Measurements from ENCODE around the gene TRIM32.

TRIM32 gene, protein sequence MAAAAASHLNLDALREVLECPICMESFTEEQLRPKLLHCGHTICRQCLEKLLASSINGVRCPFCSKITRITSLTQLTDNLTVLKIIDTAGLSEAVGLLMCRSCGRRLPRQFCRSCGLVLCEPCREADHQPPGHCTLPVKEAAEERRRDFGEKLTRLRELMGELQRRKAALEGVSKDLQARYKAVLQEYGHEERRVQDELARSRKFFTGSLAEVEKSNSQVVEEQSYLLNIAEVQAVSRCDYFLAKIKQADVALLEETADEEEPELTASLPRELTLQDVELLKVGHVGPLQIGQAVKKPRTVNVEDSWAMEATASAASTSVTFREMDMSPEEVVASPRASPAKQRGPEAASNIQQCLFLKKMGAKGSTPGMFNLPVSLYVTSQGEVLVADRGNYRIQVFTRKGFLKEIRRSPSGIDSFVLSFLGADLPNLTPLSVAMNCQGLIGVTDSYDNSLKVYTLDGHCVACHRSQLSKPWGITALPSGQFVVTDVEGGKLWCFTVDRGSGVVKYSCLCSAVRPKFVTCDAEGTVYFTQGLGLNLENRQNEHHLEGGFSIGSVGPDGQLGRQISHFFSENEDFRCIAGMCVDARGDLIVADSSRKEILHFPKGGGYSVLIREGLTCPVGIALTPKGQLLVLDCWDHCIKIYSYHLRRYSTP

GRCh38 chr9:116687074-116687753 is at the start of gene TRIM32:
Gene TRIM32, plus strand, starts transcription at chr9:116687305. Its CDS starts 10,438 bp downstream, at chr9:116697743.
- DNase-seq = peak; percentile 93

DNA sequence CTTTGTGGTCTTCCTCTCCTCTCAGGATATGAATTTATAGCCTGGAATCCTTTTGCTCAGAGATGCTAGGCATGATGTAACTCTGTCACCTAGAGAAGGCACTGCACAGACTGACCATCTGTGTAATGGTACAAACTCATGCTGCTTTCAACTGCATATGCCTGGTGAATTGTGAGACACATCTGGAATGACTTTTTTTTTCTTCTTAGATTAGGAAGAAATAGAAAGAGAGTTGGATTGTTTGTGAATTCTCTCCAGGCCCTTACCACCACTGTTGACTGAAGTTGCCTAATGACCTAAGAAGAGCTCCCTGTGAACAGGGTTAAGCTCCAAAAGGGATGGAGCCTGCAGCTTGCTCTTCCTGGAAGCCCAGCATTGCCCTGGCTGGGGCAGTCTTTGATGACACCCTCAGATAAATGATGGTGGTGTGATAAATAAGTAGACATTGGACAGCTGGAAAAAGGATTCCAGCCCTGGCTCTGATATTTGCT is 47.8 kb upstream of the TRIM32 start:
- DNase-seq = no peak

DNA sequence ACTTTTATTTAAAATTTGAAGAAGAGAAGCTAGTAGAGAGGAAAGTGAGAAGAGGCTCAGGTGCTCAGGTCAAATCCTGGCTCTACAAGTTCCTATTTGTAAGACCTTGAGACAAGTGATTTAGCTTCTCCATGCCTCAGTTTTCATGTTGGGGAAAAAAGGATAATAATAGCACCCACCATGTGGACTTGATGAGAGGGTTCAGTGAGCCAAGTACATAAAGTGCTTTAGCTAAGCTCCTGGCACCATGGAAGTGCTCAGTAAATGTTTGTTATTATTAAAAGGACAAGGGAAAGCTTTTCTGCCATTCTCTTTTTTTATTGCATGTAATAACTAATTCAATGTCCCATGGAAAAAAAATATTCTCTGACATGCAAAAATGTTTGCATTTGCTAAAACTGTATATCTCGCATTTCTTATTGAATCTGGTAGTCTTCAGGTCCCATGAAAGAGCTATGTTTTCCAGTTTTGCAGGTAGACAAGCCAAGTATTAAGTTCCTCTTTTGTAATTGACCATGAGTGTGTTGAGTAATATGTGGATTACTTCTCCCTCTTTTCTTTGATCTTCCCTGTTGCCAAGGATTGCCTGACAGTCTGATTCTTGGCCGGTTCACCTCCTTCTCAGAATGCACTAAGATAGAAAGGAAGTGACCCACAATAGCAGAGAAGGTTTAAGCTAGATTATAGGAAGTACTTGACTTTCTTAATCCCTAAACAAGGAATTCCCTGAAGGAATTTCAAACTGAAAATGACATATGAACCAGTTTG is 45.6 kb upstream of the TRIM32 start:
- no peak for DNase-seq

DNA sequence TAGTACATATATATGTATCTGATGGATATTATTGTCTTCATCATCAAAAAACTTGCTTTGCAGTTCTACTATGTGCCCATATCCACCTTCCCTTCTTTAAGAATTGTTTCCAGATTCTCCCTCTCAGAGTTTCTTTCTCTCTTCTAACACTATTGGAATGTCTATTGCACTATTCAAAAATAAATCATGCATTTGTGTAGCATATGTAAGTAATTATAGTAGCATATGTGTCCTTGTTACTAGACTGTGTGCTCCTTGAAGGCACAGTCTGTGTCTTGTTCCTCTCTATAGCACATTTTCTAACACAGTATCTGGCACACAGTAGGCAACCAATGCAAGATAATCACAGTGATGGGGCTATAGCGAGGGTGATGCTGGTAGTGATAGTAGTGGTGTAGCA is 43.4 kb upstream of the TRIM32 start:
- no peak for DNase-seq

GRCh38 chr9:116644091-116644688 is 42.9 kb upstream of the TRIM32 start:
- DNase-seq = no peak

GRCh38 chr9:116646661-116647514 is 40.2 kb upstream of the TRIM32 start:
- DNase-seq = no peak

DNA sequence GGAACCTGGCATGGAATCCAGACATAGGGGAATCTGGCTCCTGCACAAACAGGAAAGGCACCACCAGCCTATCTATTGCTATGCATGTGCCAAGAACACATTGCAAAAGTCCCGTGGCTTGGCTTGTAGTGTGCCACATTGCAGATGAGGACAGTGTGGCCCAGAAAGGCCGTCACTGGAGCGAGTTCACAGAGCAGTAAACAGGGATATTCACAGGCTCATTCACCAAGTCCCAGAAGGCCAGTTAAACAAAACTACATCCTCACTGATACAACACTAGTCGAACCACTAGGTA is 39.6 kb upstream of the TRIM32 start:
- DNase-seq = no peak

DNA sequence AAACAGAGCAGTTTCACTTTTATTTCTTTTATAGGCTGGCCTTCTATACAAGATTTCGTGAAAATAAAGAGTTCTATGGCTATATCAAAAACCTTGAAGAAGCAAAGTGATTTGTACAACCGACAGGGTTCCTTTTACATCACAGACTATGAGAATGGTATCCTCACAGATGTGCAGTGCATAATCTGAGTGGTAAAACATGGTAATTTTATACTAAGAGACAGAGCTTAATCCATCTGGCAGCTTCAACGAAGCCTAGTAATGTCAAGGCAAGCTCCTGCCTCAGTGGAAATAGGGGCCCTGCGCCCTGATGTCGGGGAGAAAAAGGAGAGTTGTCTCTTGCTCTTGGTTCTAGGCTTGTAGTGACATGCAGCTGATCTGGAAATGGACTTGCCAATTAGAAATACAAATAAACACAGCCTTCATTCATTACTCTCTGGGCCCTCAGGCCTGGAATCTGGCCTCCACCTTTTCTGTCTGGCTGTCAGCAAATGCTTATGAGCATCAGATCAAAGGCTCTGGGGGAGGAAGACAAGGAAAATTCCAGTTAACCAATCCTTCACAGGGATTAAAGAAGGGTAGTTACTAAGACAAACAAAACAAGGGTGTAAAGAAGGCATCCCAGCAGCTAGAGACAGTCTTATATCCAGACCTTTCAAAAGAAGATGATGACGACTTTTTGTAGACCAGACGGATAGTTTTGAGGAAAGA is 33.6 kb upstream of the TRIM32 start:
- no peak for DNase-seq

DNA sequence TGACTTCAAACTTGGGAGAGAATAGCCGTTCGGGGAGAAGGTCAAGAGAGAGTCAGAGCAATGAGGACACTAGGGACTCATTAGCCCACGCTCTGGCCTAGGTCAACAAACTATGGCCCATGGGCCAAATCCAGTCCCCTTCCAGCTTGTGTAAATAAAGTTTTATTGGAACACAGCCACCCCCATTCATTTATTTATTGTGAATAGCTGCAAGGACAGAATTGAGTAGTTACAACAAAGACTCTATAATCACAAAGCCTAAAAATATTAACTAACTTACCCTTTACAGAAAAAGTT is 33.1 kb upstream of the TRIM32 start:
- DNase-seq = no peak

- no peak for DNase-seq
Observed at GRCh38 chr9:116656501-116656971, 30.6 kb upstream of the TRIM32 start.

GRCh38 chr9:116656977-116657376 is 30.1 kb upstream of the TRIM32 start:
- no peak for DNase-seq

DNA sequence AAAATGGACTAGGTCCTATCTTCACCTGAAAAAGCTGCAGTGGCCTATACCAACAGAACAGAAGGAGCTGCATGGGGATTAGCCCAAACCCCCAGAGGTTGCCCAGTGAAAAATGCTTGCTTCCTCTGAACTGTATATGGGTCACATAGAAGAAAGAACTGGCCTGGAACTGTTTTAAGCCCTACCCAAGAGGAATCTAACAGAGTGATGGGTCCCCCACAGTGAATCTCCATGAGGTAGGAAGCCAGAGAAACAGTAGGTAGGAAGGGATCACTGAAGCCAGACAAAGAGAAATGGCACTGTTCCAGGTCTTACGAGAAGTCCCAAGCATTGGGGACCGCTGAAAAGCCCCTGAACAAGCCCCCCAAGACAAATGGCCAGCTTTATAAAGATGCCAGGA is 28.8 kb upstream of the TRIM32 start:
- no peak for DNase-seq

DNA sequence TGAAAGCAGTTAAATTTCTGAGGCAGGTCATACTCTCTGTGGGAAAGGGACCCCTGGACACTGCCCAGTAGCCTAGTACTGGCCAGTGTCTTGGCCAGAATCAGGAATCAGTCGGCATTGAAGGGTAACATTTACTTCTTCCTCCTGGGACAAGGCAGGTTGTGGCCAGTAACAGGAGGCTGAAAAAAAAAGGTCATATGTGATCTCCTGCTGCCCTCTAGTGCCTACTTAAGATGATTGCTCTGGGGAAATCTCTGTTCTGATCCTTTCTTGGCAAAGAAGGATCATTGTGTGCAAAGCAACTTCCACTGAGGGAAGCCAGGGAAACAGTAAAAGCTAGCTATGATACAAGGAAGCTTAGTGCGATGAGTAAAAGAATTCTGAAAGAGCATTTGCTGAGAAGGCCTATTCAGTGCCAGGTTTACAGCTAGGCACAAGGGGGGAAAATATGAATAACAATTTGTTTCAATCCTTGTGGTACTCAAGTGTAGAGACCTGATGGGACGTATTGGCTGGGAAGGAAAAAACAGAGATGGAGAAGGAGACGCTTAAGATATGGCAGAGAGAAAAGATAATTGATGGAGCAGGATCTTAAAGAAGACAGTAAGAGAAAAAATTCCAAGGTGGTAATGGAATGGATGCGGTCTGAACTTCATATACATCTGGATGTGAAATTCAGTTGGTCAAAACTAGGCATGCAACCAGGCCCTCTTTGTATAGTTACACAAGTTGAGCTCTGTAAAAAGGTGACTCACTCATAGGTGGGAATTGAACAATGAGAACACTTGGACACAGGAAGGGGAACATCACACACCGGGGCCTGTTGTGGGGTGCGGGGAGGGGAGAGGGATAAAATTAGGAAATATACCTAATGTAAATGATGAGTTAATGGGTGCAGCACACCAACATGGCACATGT is 25.8 kb upstream of the TRIM32 start:
- DNase-seq = peak; percentile 44

GRCh38 chr9:116662646-116663310 is 24.3 kb upstream of the TRIM32 start:
- DNase-seq = no peak

GRCh38 chr9:116663581-116663980 is 23.5 kb upstream of the TRIM32 start:
- no peak for DNase-seq

DNA sequence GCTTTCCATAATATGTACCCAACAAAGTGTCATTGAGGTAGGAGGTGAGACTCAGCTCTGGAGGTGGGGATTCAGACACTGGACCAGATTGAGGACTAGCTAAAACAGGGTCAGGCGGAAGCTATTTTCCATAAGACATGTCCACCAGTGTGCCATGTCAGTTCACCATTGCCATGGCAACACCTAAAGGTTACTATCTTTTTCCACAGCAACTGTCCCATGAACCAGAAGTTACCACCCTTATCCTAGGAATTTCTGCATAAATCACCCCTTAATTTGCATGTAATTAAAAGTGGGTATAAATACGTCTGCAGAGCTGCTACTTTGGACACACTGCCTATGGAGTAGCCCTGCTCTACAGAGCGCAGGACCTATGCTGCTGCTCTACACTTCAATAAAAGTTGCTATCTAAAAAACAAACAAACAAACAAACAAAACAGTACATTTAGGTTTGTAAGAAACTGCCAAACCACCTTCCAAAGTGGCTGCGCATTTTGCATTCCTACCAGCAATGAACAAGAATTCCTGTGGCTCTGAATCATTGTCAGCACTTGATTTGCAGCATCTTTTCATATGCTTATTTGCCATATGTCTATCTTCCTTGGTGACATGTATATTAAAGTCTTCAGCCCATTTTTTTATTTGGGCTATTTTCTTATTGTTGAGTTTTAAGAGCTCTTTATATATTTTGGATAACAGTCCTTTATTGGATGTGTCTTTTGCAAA is 18.0 kb upstream of the TRIM32 start:
- no peak for DNase-seq

DNA sequence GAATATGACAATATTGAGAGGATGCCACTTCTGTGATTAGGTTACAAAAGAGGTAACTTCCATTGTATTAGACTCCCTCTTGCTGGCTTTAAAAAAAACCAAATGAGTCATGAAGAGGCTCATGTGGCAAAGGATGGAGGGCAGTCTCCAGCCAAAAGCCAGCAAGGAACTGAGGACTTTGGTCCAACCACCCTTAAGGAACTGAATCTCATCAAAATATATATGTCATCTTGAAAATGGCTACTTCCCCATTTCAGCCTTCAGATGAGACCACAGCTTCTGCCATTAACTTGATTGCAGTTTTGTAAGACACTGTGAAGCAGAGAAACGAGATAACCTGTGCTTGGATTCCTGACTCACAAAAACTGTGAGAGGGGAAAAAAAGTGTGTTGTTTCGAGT is 15.5 kb upstream of the TRIM32 start:
- DNase-seq = no peak

GRCh38 chr9:116673375-116673774 is 13.7 kb upstream of the TRIM32 start:
- no peak for DNase-seq
